HG02938 (cell line): ENCODE results near the gene ACTN1.

Source experiments
- ATAC-seq: cut with Tn5 transposase; IDR thresholded peaks from one replicate; pipeline ENCODE4 v1.9.1; 2021; ENCODE audit warnings: mild to moderate bottlenecking, moderate library complexity; ENCODE audit not compliant: unreplicated experiment

ACTN1 gene

GRCh38 chr14:68836082-68836481 is 143.0 kb downstream of the ACTN1 start:
- no peak for ATAC-seq

- ATAC-seq, result no peak
Measured at GRCh38 chr14:68834816-68835215, 144.3 kb downstream of the ACTN1 start.

- ATAC-seq, result no peak
Measured at GRCh38 chr14:68828698-68829097, 150.4 kb downstream of the ACTN1 start.

- ATAC-seq, result no peak
Measured at GRCh38 chr14:68825729-68826128, 153.4 kb downstream of the ACTN1 start.

- ATAC-seq, result no peak
Measured at GRCh38 chr14:68824517-68825347, 154.4 kb downstream of the ACTN1 start.

GRCh38 chr14:68824207-68824516 is 154.9 kb downstream of the ACTN1 start:
- no peak for ATAC-seq
